ENCODE measurements around the gene RAB3D.

Gene RAB3D

GRCh38 chr19:11295180-11295579, 44.3 kb downstream of the RAB3D start:
- DNase-seq (ENCODE audit: low spot score), result no peak

GRCh38 chr19:11293433-11294389, 45.7 kb downstream of the RAB3D start:
- DNase-seq (ENCODE audit: low spot score), result peak; percentile 96

GRCh38 chr19:11291991-11292390, 47.5 kb downstream of the RAB3D start:
- no peak for DNase-seq (ENCODE audit: low spot score)

GRCh38 chr19:11291415-11291814, 48.0 kb downstream of the RAB3D start:
- no peak for DNase-seq (ENCODE audit: low spot score)

GRCh38 chr19:11290256-11290655, 49.2 kb downstream of the RAB3D start:
- DNase-seq (ENCODE audit: low spot score), result no peak

- DNase-seq (ENCODE audit: low spot score), result no peak
Observed at GRCh38 chr19:11288349-11288748, 51.1 kb downstream of the RAB3D start.

- DNase-seq (ENCODE audit: low spot score), result no peak
Observed at GRCh38 chr19:11286312-11286974, 53.0 kb downstream of the RAB3D start.

GRCh38 chr19:11284515-11284914, 54.9 kb downstream of the RAB3D start:
- no peak for DNase-seq (ENCODE audit: low spot score)

- DNase-seq (ENCODE audit: low spot score), result no peak
Observed at GRCh38 chr19:11281356-11282049, 58.0 kb downstream of the RAB3D start.

- no peak for DNase-seq (ENCODE audit: low spot score)
Observed at GRCh38 chr19:11279505-11280236, 59.8 kb downstream of the RAB3D start.

- no peak for DNase-seq (ENCODE audit: low spot score)
Observed at GRCh38 chr19:11278670-11279069, 60.8 kb downstream of the RAB3D start.

- DNase-seq (ENCODE audit: low spot score), result no peak
Observed at GRCh38 chr19:11274533-11275086, 64.8 kb downstream of the RAB3D start.

GRCh38 chr19:11273989-11274388, 65.5 kb downstream of the RAB3D start:
- no peak for DNase-seq (ENCODE audit: low spot score)

- no peak for DNase-seq (ENCODE audit: low spot score)
Observed at GRCh38 chr19:11273296-11273695, 66.2 kb downstream of the RAB3D start.

All from ecto neural progenitor cell (in vitro differentiated cells).